HFFc6 (cell line): ENCODE data around the gene SCAF4. TPM values are rescaled to one million over a fixed set of nuclear protein-coding genes. Genes with fewer than 3 reads are reported as not detected.

Experiments
- DNase-seq: peaks from one replicate; pipeline ENCODE4 v3.0.0-alpha.2; 2018
- H3K27ac Mint-ChIP-seq: 2 replicates; pipeline ENCODE4 v1.8.0; 2020; ENCODE audit warnings: mild to moderate bottlenecking, mixed read lengths
- H3K27me3 Mint-ChIP-seq: 2 replicates; pipeline ENCODE4 v1.8.0; 2021; ENCODE audit warnings: mild to moderate bottlenecking, moderate library complexity, mixed read lengths; ENCODE audit not compliant: insufficient read depth
- H3K36me3 Mint-ChIP-seq: 2 replicates; pipeline ENCODE4 v1.8.0; 2021; ENCODE audit warnings: low read depth, mixed read lengths
- H3K4me1 Mint-ChIP-seq: 2 replicates; pipeline ENCODE4 v1.8.0; 2020; ENCODE audit warnings: low read depth, mixed read lengths
- H3K4me3 Mint-ChIP-seq: 2 replicates; pipeline ENCODE4 v1.8.0; 2020; ENCODE audit warnings: mild to moderate bottlenecking, moderate library complexity, mixed read lengths
- H3K9me3 Mint-ChIP-seq: 2 replicates; pipeline ENCODE4 v1.8.0; 2020; ENCODE audit warnings: mild to moderate bottlenecking, mixed read lengths
- CTCF ChIP-seq: fragments of 200-600 bp; sonication (generic); IDR thresholded peaks from 2 replicates; pipeline ENCODE4 v1.5.0; 2021; ENCODE audit warnings: antibody characterized with exemption, mild to moderate bottlenecking
- total RNA-seq, 6 experiments: library from RNA; stranded (reverse); fragmentation: NEBNext Ultra II Directional; extraction: Animal tissue kit (Norgen Biotek cat#: 25700); gene quantifications; 2 replicates in 1 of 6; 3 replicates in 5 of 6; pipeline ENCODE4 v1.2.3, GENCODE V29; 2021

The SCAF4 gene
- total RNA-seq, 6 experiments from 2014 or later, result 21.8 to 28.4 (median 26.3) TPM

GRCh38 chr21:31735511-31735992 is 3.6 kb upstream of the SCAF4 start:
- Mint-ChIP-seq H3K36me3 (no peaks in the 10 kb centered on the region), H3K4me1 (peaks cover 9% of the 10 kb centered on the region; the same call in 1 of the 2 replicates), H3K27ac (no peak overlapping the region), H3K4me3 (no peak overlapping the region), H3K27me3 (peaks cover 2% of the 10 kb centered on the region; the same call in 1 of the 2 replicates), H3K9me3 (no peaks in the 10 kb centered on the region)
- no peak for DNase-seq
- no peak for TF ChIP-seq CTCF

GRCh38 chr21:31733551-31734149 is 1.7 kb upstream of the SCAF4 start:
- H3K4me1 Mint-ChIP-seq, result peaks cover 7% of the 10 kb centered on the region; the same call in 1 of the 2 replicates
- H3K27me3 Mint-ChIP-seq, result peaks cover 2% of the 10 kb centered on the region; the same call in 1 of the 2 replicates
- no peaks in the 10 kb centered on the region for H3K9me3 Mint-ChIP-seq
- H3K27ac Mint-ChIP-seq, result no peak overlapping the region
- no peak for DNase-seq
- TF ChIP-seq CTCF, result no peak
- H3K36me3 Mint-ChIP-seq, result no peaks in the 10 kb centered on the region
- no peak overlapping the region for H3K4me3 Mint-ChIP-seq

DNA sequence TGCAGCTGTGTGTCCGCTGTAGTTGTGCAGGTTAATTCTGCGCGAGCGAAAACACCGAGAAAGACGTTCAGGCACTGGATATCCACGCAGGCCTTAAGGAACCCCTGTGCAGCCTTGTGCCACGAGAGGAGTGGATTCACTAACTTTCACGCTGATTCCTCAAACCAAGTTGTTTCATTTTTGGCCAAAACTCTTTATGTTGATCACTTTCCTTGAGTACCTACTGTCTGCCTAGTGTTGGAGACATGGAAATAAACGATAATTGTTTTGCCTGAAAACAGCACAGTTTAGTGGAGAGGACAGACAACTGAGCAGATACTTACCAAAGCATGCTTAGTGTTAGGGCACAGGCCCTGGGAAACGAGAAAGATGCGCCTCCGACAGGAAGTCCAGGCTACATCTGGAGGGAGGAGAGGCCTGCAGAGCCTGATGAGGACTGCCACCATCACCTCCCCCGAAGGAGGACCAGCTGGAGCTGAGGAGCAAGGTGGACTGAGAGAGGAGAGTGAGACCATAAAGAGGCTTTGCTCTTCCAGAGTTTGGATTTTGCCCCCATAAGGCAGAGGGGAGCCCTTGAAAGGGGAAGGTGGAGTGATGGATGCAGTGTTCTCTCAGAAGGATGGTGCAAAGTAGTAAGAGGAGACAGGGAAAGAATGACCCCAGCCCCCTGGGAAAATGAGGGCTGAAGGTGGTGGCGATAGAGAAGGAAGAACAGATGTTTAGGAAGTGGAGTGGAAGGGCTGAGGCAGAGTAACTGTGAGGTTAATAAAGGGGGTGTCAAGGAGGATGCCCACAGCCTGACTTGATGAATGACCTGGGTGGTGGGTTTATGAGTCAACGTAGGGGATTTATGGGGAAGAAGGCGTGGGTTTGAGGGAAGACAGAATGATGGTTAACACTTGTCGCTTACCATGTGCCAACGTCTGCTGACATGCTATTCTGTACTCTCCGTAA is 956 bp upstream of the SCAF4 start:
- TF ChIP-seq CTCF, result no peak
- Mint-ChIP-seq H3K4me3 (no peak overlapping the region), H3K36me3 (no peaks in the 10 kb centered on the region), H3K4me1 (peaks cover 4% of the 10 kb centered on the region; the same call in 1 of the 2 replicates), H3K27ac (no peak overlapping the region), H3K9me3 (no peaks in the 10 kb centered on the region), H3K27me3 (peaks cover 2% of the 10 kb centered on the region; the same call in 1 of the 2 replicates)
- no peak for DNase-seq

- Mint-ChIP-seq H3K36me3 (no peaks in the 10 kb centered on the region; the same call in 1 of the 2 replicates), H3K27ac (peak overlapping the region; percentile 86), H3K4me3 (no peak overlapping the region; the same call in 1 of the 2 replicates), H3K4me1 (no peaks in the 10 kb centered on the region), H3K27me3 (peaks cover 2% of the 10 kb centered on the region; the same call in 1 of the 2 replicates), H3K9me3 (no peaks in the 10 kb centered on the region)
- DNase-seq, result peak; percentile 21
- TF ChIP-seq CTCF, result peak; percentile 54
Measured at GRCh38 chr21:31731056-31731856, 662 bp downstream of the SCAF4 start.

DNA sequence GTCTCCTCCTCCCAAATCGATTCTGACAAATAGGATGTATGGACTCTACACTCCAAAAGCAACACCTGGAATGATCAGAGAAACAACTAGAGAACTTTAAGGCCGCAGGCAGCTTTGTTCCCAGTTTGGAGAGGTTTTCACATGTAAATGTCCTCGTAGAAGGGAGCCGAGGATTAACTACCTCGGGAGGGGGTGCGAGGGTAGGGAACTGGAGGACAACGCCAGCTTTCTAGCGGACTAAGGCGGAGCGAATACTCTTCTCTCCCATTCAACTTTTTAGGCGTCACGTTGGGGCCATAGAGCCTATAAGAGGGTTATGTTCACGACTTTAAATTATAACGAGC is 1.2 kb downstream of the SCAF4 start:
- Mint-ChIP-seq H3K9me3 (no peaks in the 10 kb centered on the region), H3K4me3 (no peak overlapping the region; the same call in 1 of the 2 replicates), H3K4me1 (no peaks in the 10 kb centered on the region), H3K27ac (peak overlapping the region; percentile 86), H3K36me3 (no peaks in the 10 kb centered on the region; the same call in 1 of the 2 replicates), H3K27me3 (peaks cover 2% of the 10 kb centered on the region; the same call in 1 of the 2 replicates)
- no peak for TF ChIP-seq CTCF
- no peak for DNase-seq
